ENCODE data around the gene ALOX15. TPM values are rescaled to one million over a fixed set of nuclear protein-coding genes. Genes with fewer than 3 reads are reported as not detected.

Gene ALOX15
- total RNA-seq, 1 donor from 2014 or later: 0.45 TPM

DNA sequence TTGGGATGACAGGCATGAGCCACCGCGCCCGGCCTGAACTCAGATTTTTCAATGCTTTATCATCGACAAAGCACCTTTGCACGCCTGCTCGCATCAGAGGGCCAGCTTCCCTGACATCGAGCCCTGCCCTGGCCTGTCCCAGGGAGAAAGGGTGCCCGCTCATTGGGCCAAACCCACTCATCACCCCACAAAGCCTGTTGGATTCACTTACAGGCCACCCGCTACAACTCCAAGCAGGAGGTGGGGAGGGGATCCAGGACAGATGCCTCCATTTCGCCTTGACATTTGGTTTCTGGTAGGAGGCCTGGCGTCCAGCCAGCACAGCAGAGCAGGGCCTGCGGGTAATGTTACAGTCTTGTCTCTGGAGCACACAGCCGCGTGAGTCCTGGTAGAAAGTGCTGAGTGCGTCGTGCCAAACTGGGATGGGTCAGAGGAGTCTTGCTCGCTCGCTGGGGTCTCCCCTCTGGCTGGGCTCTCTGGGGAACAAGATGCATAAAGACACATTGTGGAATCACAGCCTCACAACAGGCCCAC lies 37.3 kb downstream of the ALOX15 start:
- Mint-ChIP-seq H3K27me3 (ENCODE audit: low read depth) (no peaks in the 10 kb centered on the region), H3K4me3 (peak overlapping the region; percentile 33), H3K4me1 (peaks cover 73% of the 10 kb centered on the region), H3K36me3 (peaks cover 28% of the 10 kb centered on the region), H3K27ac (peak overlapping the region; percentile 97), H3K9me3 (no peaks in the 10 kb centered on the region)
- TF ChIP-seq, protein P1, sequence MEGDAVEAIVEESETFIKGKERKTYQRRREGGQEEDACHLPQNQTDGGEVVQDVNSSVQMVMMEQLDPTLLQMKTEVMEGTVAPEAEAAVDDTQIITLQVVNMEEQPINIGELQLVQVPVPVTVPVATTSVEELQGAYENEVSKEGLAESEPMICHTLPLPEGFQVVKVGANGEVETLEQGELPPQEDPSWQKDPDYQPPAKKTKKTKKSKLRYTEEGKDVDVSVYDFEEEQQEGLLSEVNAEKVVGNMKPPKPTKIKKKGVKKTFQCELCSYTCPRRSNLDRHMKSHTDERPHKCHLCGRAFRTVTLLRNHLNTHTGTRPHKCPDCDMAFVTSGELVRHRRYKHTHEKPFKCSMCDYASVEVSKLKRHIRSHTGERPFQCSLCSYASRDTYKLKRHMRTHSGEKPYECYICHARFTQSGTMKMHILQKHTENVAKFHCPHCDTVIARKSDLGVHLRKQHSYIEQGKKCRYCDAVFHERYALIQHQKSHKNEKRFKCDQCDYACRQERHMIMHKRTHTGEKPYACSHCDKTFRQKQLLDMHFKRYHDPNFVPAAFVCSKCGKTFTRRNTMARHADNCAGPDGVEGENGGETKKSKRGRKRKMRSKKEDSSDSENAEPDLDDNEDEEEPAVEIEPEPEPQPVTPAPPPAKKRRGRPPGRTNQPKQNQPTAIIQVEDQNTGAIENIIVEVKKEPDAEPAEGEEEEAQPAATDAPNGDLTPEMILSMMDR (IDR thresholded peaks at IDR 0.05; ENCODE audit: unreplicated experiment): no peak
- DNase-seq (ENCODE audit: low spot score in 2 of 2, unreplicated experiment in 2 of 2): peak; percentile 79

DNA sequence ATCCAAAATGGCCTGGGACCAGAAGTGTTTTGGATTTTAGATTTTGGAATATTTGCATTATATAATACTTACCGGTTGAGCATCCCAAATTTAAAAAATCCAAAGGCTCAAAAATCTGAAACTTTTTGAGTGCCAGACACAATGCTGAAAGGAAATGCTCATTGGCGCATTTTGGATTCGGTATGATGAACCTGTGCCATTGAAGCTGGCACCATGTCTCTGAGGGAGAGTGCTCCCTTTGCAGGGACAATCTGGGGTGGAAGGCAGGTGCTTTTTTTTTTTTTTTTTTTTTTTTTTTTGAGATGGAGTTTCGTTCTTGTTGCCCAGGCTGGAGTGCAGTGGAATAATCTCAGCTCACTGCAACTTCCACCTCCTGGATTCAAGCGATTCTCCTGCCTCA lies 39.4 kb downstream of the ALOX15 start:
- TF ChIP-seq, protein P1 (IDR thresholded peaks at IDR 0.05; ENCODE audit: unreplicated experiment): no peak
- Mint-ChIP-seq H3K4me3 (no peak overlapping the region), H3K27me3 (ENCODE audit: low read depth) (no peaks in the 10 kb centered on the region), H3K9me3 (no peaks in the 10 kb centered on the region), H3K27ac (peak overlapping the region; percentile 69), H3K4me1 (peaks cover 69% of the 10 kb centered on the region), H3K36me3 (peaks cover 26% of the 10 kb centered on the region)
- DNase-seq (ENCODE audit: low spot score in 2 of 2, unreplicated experiment in 2 of 2): no peak

DNA sequence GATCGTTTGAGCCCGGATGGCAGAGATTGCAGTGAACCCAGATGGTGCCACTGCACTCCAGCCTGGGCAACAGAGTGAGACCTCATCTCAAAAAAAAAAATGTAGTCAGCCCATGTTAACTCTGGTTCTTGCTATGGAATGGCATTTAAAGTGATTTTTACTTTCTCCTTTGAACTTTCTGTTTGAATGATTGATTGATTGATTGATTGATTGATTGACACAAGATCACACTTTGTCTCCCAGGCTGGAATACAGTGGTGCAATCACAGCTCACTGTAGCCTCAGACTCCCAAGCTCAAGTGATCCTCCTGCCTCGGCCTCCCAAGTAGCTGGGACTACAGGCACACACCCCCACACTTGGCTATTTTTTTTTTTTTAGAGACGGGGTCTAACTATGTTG lies 40.2 kb downstream of the ALOX15 start:
- TF ChIP-seq, protein P1 (IDR thresholded peaks at IDR 0.05; ENCODE audit: unreplicated experiment): no peak
- H3K36me3 Mint-ChIP-seq: peaks cover 27% of the 10 kb centered on the region
- peak overlapping the region; percentile 97 for H3K27ac Mint-ChIP-seq
- H3K27me3 Mint-ChIP-seq (ENCODE audit: low read depth): no peaks in the 10 kb centered on the region
- H3K4me3 Mint-ChIP-seq: no peak overlapping the region
- DNase-seq (ENCODE audit: low spot score in 2 of 2, unreplicated experiment in 2 of 2): no peak
- no peaks in the 10 kb centered on the region for H3K9me3 Mint-ChIP-seq
- peaks cover 65% of the 10 kb centered on the region for H3K4me1 Mint-ChIP-seq

DNA sequence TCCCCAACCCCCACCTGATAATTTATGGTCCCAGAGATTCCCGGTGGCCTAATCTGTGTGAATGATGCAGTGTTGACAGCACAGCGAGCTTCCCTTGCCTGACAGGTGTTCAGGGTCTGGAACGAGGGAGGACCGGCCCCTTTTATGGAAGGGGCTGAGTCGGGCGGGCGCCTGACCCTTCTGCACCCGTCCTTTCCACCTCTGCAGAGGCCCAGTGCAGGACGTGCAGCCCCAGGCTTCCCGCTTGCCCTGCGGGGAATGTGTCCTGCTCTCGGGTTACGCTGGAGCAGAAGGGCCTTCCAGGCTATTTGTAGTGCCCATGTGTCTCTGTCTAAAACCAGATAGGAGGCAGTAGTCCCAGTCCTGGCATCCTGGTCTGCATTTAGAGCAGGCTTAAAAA lies 40.9 kb downstream of the ALOX15 start:
- H3K4me1 Mint-ChIP-seq: peaks cover 62% of the 10 kb centered on the region
- TF ChIP-seq, protein P1 (IDR thresholded peaks at IDR 0.05; ENCODE audit: unreplicated experiment): no peak
- peak overlapping the region; percentile 97 for H3K27ac Mint-ChIP-seq
- DNase-seq (ENCODE audit: low spot score in 2 of 2, unreplicated experiment in 2 of 2): no peak
- no peaks in the 10 kb centered on the region for H3K9me3 Mint-ChIP-seq
- no peaks in the 10 kb centered on the region for H3K27me3 Mint-ChIP-seq (ENCODE audit: low read depth)
- peaks cover 24% of the 10 kb centered on the region for H3K36me3 Mint-ChIP-seq
- H3K4me3 Mint-ChIP-seq: no peak overlapping the region

DNA sequence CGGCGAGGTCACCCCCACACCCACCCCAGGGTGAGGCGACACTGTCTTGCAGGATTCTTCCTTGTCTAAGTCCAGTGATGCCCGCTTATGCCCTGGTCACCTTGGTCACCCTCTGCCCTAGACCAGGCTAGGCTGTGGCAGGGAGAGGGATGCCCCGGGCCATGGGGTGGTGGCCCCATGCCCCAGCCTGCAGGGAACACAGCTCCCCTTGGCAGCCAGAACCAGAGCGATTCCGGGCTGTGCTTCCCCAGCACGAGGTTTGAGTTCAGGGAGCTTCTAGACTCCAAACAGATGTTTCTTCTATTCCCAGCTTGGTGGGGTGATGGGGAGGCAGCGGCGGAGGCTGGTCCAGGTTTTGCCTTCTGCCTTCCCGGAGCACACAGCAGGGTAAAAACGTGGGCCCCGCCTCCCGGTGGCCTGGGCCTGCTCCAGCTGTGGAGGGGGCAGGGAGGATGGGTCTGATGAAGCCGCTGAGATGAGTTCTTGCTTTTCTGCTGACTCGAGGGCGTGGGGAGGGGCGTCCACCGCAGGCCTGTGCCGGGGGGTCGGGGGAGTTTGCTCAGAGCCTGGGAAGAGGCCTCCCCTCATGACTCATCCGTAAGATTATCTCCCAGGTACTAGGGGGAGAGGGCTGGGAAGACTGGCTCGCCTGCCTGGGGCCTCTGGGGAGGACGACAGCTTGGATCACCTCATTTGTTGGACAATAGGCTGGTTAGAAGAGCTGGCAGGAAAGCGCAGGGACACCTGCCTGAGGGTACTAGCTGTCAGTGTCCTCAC lies 41.8 kb downstream of the ALOX15 start:
- TF ChIP-seq, protein P1 (IDR thresholded peaks at IDR 0.05; ENCODE audit: unreplicated experiment): no peak
- Mint-ChIP-seq H3K36me3 (peaks cover 24% of the 10 kb centered on the region), H3K27me3 (ENCODE audit: low read depth) (no peaks in the 10 kb centered on the region), H3K27ac (peak overlapping the region; percentile 97), H3K9me3 (no peaks in the 10 kb centered on the region), H3K4me3 (peak overlapping the region; percentile 22), H3K4me1 (peaks cover 62% of the 10 kb centered on the region)
- DNase-seq (ENCODE audit: low spot score in 2 of 2, unreplicated experiment in 2 of 2): peak; percentile 69 to 83
